HUES64 (cell line): ENCODE measurements around the gene TMEM217. TPM values are rescaled to one million over a fixed set of nuclear protein-coding genes. Genes with fewer than 3 reads are reported as not detected.
"Not testable (repeated sequence)": the region's sequence is repeated elsewhere in the genome, so short reads cannot be mapped to it uniquely, and the experiment has no call there.

ENCODE experiments used
- H3K27ac ChIP-seq: 2 replicates; pipeline ENCODE4 v1.7.0; 2013; ENCODE audit warnings: low read depth, low read length, inconsistent platforms
- H3K27me3 ChIP-seq: 2 replicates; pipeline ENCODE4 v1.6.1; 2013; ENCODE audit warnings: mild to moderate bottlenecking, low read length; ENCODE audit not compliant: insufficient read depth
- H3K36me3 ChIP-seq: 2 replicates; pipeline ENCODE4 v1.6.1; 2013; ENCODE audit warnings: mild to moderate bottlenecking, low read length; ENCODE audit not compliant: insufficient read depth
- H3K4me1 ChIP-seq: 2 replicates; pipeline ENCODE4 v1.6.1; 2013; ENCODE audit warnings: mild to moderate bottlenecking, low read length, moderate library complexity; ENCODE audit not compliant: insufficient read depth
- H3K4me3 ChIP-seq: 2 replicates; pipeline ENCODE4 v1.5.1; 2013; ENCODE audit warnings: mild to moderate bottlenecking, low read length, moderate library complexity
- H3K9ac ChIP-seq: 2 replicates; pipeline ENCODE4 v1.6.1; 2013; ENCODE audit warnings: mild to moderate bottlenecking, low read depth, low read length
- H3K9me3 ChIP-seq: 2 replicates; pipeline ENCODE4 v1.6.1; 2013; ENCODE audit warnings: low read depth, low read length; ENCODE audit not compliant: insufficient read depth
- WGBS: fragments of 150-250, 120-280 bp; methylation state at CpG from one replicate; pipeline ENCODE4 v1.1.7; 2013; ENCODE audit warnings: missing lambda C conversion rate; 5-methylcytosine and 5-hydroxymethylcytosine counted together
- polyA plus RNA-seq, 2 experiments: library from polyadenylated mRNA; stranded (reverse); fragments of 50-300 nt; gene quantifications; one replicate each; pipeline ENCODE4 v1.2.3, GENCODE V29; 2013

Gene TMEM217
- polyA plus RNA-seq (2013, experiment 1 of 2): 0.45 TPM
- 0.51 TPM for polyA plus RNA-seq (2013, experiment 2 of 2)

DNA sequence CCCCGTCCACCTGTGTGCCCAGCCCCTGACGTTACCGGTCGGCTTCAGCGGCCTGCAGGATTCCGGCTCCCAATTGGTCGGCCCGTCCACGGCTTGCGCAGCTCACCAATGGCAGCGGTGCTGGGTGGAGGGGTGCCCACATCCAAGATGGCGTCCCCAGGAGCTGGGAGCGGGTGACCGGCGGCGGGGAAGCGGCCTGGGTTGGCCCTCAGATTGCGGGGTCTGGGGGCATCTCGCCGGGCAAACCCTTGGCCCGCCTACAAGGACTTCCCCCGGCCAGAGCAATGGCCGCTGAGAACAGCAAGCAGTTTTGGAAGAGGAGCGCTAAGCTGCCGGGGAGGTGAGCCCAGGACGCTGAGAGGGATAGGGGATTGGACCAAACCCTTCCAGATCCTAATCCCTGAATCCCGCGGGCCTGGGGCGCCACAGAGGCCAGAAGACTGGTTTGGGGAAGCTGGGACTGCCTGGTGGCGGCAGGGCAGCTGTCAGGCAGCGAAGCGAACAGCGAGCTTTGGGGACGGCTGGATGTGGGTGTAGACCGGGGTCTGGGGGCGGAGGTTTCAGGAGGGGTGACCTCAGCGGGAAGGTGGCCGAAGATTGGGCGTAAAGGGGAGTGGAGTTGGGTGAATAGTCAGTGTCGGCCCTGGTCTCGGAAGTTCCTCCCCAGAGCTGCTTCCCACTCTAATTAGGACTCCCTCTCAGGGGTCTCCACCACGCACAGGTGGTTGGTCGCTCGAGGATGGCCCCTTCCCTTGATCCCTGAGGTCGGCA lies at the start of gene TMEM217, which contains the start of gene TBC1D22B:
TMEM217 (minus strand) TSS at position 511 of the 771 bp plus-strand sequence. CDS start 39,114 bp downstream, outside the sequence.
TBC1D22B (plus strand) TSS at position 139 of the 771 bp plus-strand sequence; CDS start at position 285, 146 bp downstream.
- WGBS: under 1% methylated on average over 44 of the region's 45 CpGs
- Histone ChIP-seq H3K4me1 (peaks cover 12% of the 10 kb centered on the region; the same call in 1 of the 2 replicates), H3K27me3 (no peaks in the 10 kb centered on the region), H3K4me3 (peak within 1 kb of the TSS; percentile 87), H3K9me3 (no peaks in the 10 kb centered on the region), H3K27ac (peak within 1 kb of the TSS; percentile 89), H3K9ac (peak within 1 kb of the TSS; percentile 84), H3K36me3 (no peaks in the 10 kb centered on the region)

DNA sequence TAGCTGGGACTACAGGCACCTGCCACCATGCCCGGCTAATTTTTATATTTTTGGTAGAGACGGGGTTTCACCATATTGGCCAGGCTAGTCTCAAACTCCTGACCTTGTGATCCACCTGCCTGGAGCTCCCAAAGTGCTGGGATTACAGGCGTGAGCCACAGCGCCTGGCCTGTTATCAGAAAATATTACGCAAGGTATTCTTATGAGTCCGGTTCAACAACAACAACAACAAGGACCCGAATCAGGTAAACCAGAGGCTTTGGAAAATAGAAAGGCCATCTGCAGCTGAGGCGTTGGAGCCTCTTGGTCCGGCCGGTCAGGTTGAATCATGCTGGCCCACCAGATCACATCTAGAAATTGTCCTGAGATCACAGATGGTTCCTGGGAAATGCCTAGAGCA lies 49.5 kb upstream of the TMEM217 start:
- not testable (repeated sequence) for H3K4me1 ChIP-seq, H3K27ac ChIP-seq, H3K27me3 ChIP-seq, H3K9ac ChIP-seq, H3K9me3 ChIP-seq, H3K4me3 ChIP-seq
- peaks cover 25% of the 10 kb centered on the region for H3K36me3 ChIP-seq
- 96% methylated on average over 10 of the region's 10 CpGs for WGBS

DNA sequence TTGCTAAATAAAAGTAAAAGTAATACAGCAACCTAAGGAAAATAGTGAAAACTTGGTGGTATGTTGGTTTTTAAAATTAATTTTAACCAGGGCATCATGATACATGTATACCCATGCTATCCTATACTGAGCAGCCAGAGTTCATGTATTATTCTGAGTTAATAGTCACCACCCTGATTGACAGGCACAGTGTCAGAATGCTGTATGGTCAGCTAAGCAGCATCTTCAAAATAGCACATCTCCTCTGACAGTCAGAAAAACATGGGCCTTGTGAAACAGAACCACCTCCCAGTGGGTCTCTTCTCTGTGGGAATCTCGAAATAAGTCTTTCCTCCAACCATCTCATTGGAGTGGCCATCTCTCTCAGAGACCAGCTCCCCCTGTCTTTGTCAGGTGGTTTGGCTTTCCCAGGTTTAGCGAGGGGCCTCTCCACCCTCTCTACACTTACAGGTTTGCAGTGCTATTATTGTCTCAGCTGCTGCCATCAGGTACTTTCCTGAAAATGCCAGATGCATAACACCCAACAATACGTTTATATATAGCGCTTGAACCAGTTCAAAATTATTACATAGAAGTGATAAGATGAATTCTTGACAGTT lies 48.8 kb upstream of the TMEM217 start:
- 94% methylated on average over 3 of the region's 4 CpGs for WGBS
- Histone ChIP-seq H3K27me3 (no peaks in the 10 kb centered on the region), H3K9me3 (no peaks in the 10 kb centered on the region), H3K4me3 (no peak overlapping the region), H3K9ac (no peak overlapping the region), H3K36me3 (peaks cover 29% of the 10 kb centered on the region), H3K27ac (no peak overlapping the region), H3K4me1 (no peaks in the 10 kb centered on the region)

DNA sequence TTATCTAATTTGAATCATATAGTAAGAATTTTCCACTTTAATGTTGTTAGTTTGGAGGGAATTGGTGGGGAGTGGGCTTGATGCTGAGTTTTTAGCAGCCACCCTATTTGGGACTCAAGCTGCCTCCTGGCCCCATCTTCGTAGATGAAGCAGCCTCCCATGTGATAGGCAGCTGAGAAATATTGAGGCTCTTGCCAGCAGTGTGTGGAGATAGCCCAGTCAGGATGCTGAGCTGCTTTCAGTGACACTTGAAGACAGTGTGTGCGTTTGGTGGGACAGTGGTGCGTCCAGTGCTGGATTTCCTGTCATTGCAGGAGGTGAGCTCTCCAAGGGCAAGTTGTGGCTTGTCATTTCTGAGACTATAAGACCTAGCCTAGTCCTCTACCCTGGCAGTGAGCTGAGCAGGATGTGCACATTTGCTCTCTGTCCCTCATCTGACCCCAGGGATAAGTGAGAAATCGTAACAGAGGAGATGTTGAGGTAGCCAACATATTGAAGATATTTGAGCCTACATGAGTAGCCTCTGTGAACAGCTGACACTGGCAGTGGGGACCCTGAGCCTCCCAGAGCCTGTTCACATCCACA lies 48.0 kb upstream of the TMEM217 start:
- Histone ChIP-seq H3K4me3 (no peak overlapping the region), H3K36me3 (peaks cover 29% of the 10 kb centered on the region), H3K9me3 (no peaks in the 10 kb centered on the region), H3K27me3 (no peaks in the 10 kb centered on the region), H3K9ac (no peak overlapping the region), H3K27ac (no peak overlapping the region), H3K4me1 (no peaks in the 10 kb centered on the region)
- WGBS: 95% methylated on average over 4 of the region's 4 CpGs

DNA sequence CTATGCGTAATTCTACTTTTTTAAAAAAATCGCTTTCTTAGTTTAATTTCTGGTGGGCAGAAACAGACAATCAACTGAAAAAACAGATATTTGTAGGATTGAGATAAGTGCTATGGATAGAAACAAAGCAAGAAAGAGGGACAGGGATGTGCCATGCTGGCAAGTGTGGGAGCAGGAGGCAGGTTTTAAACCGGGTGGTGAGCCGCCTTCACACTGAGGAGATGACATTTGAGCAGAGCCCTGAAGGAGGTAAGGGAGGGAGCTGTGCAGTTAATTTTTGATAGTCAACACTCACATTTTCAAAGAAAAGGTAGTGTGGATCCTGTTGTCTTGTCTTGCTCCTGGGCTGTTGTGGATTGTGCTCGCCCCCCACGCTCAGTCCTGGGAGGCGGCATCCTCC lies 46.8 kb upstream of the TMEM217 start:
- Histone ChIP-seq H3K27ac (no peak overlapping the region), H3K4me1 (no peaks in the 10 kb centered on the region)
- 95% methylated on average over 7 of the region's 7 CpGs for WGBS

DNA sequence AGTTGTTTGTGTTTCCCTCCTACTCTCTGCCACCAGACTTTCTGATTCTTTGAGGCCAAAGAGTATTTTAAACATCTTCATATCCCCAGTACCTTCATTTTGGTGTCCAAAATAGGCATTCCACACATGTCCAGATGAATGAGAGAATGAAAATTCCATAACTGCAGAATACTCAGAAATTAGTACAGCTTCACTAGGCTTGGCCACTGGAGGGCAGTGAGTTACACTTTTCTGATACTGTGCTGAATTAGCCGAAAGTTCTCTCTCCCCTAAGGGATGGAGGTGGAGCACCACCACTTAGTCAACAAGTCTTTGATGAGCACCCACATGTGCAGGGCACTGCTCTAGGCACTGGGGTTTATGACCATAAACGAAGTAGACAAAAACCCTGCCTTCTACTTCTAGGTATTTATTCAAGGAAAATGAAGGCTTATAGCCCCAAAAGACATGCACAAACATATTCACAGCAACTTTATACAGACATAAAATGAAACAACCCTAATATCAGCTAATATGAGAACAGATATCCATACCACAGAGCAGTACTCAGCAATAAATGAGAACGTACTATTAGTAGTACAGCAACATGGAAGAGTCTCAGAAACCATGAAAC lies 46.1 kb upstream of the TMEM217 start:
- peaks cover 29% of the 10 kb centered on the region for H3K36me3 ChIP-seq
- H3K9me3 ChIP-seq: no peaks in the 10 kb centered on the region
- no peaks in the 10 kb centered on the region for H3K4me1 ChIP-seq
- no peak overlapping the region for H3K27ac ChIP-seq
- no peak overlapping the region for H3K4me3 ChIP-seq
- 68% methylated on average over 2 of the region's 3 CpGs for WGBS
- no peak overlapping the region for H3K9ac ChIP-seq
- H3K27me3 ChIP-seq: no peaks in the 10 kb centered on the region

More for the DNA sequence above, 46.8 kb upstream of the TMEM217 start:
- H3K4me3 ChIP-seq: no peak overlapping the region
- no peaks in the 10 kb centered on the region for H3K27me3 ChIP-seq
- no peaks in the 10 kb centered on the region for H3K9me3 ChIP-seq
- H3K36me3 ChIP-seq: peaks cover 33% of the 10 kb centered on the region
- H3K9ac ChIP-seq: no peak overlapping the region

DNA sequence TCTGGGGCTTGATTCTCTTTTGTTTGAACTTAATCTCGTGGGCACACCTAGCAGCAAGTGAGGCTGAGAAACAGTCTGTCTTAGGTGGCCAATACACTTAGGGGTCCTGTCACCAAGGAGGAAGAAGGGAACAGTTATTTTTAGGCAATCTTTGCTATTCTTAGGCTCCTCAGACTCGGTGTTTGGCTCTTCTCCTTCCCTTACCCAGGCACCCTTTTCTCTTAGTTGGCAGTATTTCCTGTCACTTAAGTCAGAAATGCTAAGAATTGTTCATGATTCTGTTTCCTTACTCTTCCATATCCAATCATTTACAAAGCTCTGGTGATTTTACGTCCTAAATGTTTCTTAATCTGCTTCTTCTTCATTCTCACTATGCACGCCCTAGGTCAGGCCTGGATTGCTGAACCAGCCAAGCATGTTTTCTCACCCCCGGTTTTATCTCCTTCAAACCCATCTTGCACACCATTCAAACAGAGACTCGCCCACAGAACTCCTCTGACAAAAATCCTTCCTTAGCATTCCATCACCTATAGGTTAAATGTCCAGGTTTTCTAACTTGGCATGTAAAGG lies 45.2 kb upstream of the TMEM217 start:
- Histone ChIP-seq H3K27ac (no peak overlapping the region), H3K9ac (no peak overlapping the region), H3K4me3 (no peak overlapping the region), H3K27me3 (no peaks in the 10 kb centered on the region), H3K9me3 (no peaks in the 10 kb centered on the region), H3K4me1 (no peaks in the 10 kb centered on the region), H3K36me3 (peaks cover 31% of the 10 kb centered on the region)
- 89% methylated on average over 6 of the region's 6 CpGs for WGBS

DNA sequence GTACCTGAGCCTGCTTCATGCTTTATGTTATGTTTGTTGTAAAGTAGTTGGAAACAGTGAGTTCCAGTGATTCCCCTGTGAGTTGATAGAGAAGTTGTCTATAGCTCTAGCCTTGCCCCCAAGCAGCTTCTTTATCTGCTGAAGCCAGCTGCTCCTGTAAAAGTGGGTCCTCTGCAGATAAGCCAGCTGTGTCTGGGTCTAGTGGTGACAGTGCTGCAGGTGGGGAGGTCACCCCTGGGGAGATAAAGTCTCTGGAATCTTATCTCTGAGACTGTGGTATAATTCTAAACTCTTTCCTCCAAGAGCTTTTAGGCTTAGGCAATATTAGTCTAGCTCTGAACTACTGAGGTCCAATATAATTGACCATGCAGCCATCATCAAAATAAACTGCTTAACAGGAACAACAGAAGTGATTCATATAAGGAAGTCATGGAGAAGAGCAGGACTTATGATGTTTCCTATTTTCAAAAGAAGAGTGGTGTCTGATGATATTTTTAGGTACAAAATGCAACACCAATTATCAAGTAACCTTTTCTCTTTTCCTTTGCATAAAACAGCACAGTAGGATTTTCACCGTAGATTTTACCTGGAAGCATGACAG lies 44.2 kb upstream of the TMEM217 start:
- H3K27me3 ChIP-seq: no peaks in the 10 kb centered on the region
- 98% methylated on average over 1 of the region's 1 CpG for WGBS
- H3K9ac ChIP-seq: no peak overlapping the region
- H3K36me3 ChIP-seq: peaks cover 37% of the 10 kb centered on the region
- no peaks in the 10 kb centered on the region for H3K9me3 ChIP-seq
- H3K4me1 ChIP-seq: no peaks in the 10 kb centered on the region
- H3K27ac ChIP-seq: no peak overlapping the region
- H3K4me3 ChIP-seq: no peak overlapping the region

DNA sequence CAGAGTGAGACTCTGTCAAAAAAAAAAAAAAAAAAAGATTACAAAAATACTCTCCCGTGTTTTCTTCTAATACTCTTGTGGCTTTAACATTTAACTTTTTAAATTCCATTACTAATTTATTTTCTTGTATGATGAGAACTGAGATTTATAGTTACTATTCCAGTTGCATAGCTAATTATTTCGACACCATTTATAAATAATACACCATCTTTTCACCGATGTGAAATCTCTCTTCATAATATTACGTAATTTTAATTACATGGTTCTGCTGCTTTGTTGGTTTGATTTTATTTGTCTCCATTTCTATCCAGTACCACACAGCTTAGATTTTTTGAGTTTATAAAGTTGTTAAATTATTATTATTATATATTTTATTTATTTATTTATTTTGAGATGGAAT lies 42.0 kb upstream of the TMEM217 start:
- Histone ChIP-seq H3K9ac (no peak overlapping the region), H3K4me1 (no peaks in the 10 kb centered on the region), H3K27me3 (no peaks in the 10 kb centered on the region), H3K4me3 (no peak overlapping the region), H3K36me3 (peaks cover 47% of the 10 kb centered on the region), H3K27ac (no peak overlapping the region), H3K9me3 (no peaks in the 10 kb centered on the region)
- WGBS: no CpG with 5 or more reads among the region's 4 CpGs

DNA sequence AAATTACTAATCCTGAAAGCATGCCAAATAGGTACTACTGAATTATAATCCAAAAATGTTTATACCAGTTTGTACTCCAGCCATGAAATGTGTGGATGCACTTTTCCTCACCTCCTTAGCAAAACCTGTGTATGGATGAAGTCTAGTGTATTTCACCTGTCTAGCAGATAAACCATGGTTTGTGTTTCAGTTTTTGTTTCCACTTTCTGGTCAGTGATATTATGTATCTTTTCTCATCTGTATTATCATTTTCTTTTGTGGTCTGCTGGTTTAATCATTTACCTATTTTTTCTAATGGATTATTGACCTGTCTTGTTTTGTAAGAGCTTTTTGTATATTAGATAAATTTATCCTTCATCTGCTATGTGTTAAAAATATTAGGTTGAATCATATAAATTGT lies 41.0 kb upstream of the TMEM217 start:
- Histone ChIP-seq H3K4me1 (no peaks in the 10 kb centered on the region), H3K27me3 (no peaks in the 10 kb centered on the region), H3K27ac (no peak overlapping the region), H3K36me3 (peaks cover 49% of the 10 kb centered on the region), H3K4me3 (no peak overlapping the region), H3K9me3 (no peaks in the 10 kb centered on the region), H3K9ac (no peak overlapping the region)
